Ishikawa (cell line): ENCODE results near the gene OSBP.

Experiments
- CEBPB ChIP-seq: IDR thresholded peaks from 2 replicates; pipeline ENCODE4 v1.6.1; 2012
- CREB1 ChIP-seq: IDR thresholded peaks from 2 replicates; pipeline ENCODE4 v1.6.1; 2012; ENCODE audit warnings: low read depth
- EP300 ChIP-seq: IDR thresholded peaks from 2 replicates; pipeline ENCODE4 v1.6.1; 2012; ENCODE audit warnings: borderline replicate concordance
- REST ChIP-seq: IDR thresholded peaks from 2 replicates; pipeline ENCODE4 v1.6.1; 2012; ENCODE audit warnings: low read depth, mild to moderate bottlenecking
- USF1 ChIP-seq: IDR thresholded peaks from 2 replicates; pipeline ENCODE4 v1.6.1; 2012
- ZBTB7A ChIP-seq: IDR thresholded peaks from 2 replicates; pipeline ENCODE4 v1.6.1; 2012; ENCODE audit warnings: low read depth

- no peak for TF ChIP-seq REST
- no peak for TF ChIP-seq USF1
- TF ChIP-seq EP300 = no peak
- no peak for TF ChIP-seq ZBTB7A
- no peak for TF ChIP-seq CREB1
- no peak for TF ChIP-seq CEBPB
Measured at GRCh38 chr11:59615120-59615636, 396 bp downstream of the OSBP start.
